HG03469 (cell line): ENCODE results near the gene ARHGAP26.

Experiments used
- ATAC-seq: cut with Tn5 transposase; IDR thresholded peaks from one replicate; pipeline ENCODE4 v1.9.1; 2021; ENCODE audit warnings: mild to moderate bottlenecking, moderate library complexity, moderate number of reproducible peaks; ENCODE audit not compliant: unreplicated experiment

The ARHGAP26 gene, protein sequence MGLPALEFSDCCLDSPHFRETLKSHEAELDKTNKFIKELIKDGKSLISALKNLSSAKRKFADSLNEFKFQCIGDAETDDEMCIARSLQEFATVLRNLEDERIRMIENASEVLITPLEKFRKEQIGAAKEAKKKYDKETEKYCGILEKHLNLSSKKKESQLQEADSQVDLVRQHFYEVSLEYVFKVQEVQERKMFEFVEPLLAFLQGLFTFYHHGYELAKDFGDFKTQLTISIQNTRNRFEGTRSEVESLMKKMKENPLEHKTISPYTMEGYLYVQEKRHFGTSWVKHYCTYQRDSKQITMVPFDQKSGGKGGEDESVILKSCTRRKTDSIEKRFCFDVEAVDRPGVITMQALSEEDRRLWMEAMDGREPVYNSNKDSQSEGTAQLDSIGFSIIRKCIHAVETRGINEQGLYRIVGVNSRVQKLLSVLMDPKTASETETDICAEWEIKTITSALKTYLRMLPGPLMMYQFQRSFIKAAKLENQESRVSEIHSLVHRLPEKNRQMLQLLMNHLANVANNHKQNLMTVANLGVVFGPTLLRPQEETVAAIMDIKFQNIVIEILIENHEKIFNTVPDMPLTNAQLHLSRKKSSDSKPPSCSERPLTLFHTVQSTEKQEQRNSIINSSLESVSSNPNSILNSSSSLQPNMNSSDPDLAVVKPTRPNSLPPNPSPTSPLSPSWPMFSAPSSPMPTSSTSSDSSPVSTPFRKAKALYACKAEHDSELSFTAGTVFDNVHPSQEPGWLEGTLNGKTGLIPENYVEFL

GRCh38 chr5:142769793-142770649, at the start of gene ARHGAP26:
Gene ARHGAP26 (plus strand): TSS chr5:142770377. CDS start chr5:142770762, 385 bp downstream.
- ATAC-seq, result peak; percentile 92

- no peak for ATAC-seq
Observed at GRCh38 chr5:142720641-142721271, 49.4 kb upstream of the ARHGAP26 start.

DNA sequence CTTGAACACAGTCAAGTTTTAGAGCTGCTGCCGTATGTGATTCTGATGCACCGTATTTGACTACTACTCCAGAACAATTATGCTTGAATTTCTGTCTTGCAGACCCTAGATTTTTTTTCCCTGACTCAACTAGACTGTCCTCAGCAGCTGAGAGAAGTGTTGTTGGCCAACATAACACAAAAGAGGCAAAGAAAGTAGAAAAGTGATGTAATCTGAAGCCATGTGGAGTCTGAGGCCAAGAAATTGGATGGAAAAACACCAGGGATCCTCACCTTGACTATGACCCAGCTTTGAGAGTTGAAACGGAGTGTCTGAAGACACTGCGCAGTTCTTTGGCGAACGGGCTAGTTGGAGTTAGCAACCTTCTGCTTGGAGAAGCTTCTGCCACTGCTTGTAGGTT, 48.0 kb upstream of the ARHGAP26 start:
- ATAC-seq, result no peak

- no peak for ATAC-seq
Observed at GRCh38 chr5:142722896-142723295, 47.3 kb upstream of the ARHGAP26 start.

DNA sequence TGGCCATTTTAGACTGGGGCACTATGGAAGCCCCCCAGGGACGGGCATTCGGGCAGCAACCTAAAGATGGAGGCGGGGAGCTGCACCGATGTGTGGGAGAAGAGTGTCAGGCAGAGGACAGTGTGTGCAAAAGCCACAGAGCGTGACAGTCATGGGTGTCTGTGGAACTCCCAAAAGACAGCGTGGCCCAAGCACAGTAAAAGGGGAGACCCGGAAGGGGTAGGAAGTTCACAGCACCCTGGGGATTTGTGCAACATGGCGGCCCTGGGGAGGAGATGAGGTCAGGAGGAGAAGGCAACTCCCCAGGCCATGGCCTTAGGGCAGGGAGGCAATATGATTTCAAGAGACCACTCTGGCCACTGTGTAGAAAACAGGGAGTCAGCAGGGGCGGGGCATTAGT, 45.4 kb upstream of the ARHGAP26 start:
- ATAC-seq, result no peak

DNA sequence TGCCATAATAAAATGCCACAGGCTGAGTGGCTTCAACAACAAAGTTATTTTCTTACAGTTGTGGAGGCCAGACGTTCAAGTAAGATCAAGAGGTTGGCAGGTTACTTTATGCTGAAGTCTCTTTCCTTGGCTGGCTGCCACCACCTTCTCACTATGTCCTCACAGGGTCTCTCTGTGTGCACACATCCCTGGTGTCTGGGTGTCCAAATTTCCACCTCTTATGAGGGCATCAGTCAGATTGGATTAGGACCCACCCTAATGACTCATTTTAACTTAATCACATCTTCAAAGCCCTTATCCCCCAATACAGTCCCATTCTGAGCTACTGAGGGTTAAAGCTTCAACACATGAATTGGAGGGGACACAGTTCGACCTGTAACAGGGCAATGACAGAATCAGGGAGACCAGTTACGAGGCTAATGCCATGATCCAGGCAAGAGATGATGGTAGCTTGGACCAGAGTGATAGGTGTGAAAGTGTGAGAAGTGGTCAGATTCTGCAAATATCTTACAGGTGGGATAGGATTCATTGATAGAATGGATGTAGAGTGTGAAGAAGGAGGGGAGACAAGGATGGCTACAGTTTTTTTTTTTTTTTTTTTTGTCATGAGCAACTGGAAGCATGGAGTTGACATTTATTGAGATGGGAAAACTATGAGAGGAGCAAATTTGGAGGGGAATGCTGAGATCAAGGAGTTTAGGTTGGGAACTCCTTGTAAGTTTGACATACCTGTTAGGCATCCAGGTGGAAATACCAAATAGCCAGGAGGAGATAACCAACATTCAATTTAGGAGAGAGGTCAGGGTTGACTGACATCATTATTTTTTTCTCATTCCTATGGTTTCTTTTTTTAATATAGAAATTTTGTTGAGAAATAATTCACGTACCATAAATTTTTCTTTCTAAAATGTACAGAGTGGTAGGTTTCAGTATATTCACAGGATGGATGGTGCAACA, 44.7 kb upstream of the ARHGAP26 start:
- ATAC-seq, result no peak

GRCh38 chr5:142726188-142726731, 43.9 kb upstream of the ARHGAP26 start:
- ATAC-seq, result no peak

DNA sequence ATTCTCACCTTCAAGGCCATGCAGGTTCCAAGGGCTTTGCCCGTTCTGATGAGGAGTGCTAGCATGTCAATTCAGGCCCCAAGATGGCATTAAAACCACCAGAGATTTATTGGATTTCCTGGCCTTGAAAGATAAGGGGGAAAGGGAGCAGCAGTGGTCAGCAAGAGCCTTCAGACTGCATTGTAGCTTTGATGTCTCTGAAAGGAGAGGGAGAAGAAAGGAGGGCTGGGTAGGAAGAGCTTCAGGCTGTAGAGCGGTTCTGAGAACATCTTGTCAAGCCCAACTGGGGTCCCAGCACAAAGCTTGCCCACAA, 42.5 kb upstream of the ARHGAP26 start:
- no peak for ATAC-seq

DNA sequence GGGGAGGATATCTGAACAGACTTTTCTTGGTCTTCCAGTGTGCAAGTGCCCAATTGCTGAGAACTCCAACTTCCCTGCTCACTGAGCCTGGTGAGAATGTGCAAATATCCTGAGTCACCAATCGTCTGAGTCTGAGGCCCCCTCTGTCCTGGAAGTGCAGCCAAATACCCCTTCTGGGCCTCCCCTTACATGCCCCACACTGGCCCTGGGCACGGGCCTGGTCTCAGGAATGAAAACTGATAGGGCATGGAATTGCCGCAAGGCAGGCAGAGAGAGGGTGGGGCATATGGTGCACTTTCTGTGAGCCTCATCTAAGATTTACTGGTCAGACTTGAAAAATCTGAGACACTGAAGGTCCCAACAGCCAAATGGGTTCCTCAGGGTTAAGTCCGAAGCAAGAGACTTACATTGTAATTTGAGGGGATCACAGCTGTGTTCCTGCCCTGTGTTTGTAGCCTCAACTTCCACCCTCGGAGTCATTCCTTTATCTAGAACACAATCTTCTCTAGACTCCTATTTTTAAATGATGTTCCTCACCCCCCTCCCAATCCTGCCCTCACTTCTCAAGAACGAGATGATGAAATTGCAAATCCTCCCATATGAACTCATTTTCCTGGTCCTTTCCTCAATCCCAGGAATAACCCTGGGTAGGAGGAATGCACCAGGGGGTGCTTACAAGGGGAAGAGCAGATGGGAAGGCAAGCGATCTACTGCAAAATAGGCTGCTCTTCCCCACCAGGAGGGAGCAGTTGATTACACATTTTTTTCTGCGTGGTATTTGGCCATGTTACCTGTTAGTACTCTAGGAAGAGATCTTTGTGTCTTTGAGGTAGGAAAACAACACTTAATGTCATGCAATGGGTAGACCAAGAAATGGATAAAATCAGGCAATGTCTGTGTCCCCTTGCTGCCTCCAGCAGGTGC, 34.6 kb upstream of the ARHGAP26 start:
- no peak for ATAC-seq

DNA sequence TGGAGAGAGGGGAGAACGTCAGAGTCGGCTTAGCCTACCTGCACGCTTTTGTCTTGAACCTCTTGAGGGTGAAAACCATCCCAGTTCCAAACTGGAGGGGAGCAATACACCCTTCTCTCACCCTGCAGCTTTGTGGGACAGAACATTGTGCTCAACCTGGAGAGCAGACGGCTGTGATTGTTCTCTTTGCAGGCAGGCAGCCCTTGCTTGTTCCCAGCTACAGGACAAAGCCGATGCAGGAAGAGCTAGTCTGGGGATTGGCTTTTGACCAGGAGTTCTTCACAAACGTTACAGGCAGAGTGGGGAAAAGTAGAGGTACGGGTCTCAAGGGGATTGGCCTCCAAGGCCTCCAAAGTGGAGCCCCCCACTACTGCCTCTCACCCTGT, 33.9 kb upstream of the ARHGAP26 start:
- ATAC-seq, result no peak

GRCh38 chr5:142737179-142737578, 33.0 kb upstream of the ARHGAP26 start:
- no peak for ATAC-seq

DNA sequence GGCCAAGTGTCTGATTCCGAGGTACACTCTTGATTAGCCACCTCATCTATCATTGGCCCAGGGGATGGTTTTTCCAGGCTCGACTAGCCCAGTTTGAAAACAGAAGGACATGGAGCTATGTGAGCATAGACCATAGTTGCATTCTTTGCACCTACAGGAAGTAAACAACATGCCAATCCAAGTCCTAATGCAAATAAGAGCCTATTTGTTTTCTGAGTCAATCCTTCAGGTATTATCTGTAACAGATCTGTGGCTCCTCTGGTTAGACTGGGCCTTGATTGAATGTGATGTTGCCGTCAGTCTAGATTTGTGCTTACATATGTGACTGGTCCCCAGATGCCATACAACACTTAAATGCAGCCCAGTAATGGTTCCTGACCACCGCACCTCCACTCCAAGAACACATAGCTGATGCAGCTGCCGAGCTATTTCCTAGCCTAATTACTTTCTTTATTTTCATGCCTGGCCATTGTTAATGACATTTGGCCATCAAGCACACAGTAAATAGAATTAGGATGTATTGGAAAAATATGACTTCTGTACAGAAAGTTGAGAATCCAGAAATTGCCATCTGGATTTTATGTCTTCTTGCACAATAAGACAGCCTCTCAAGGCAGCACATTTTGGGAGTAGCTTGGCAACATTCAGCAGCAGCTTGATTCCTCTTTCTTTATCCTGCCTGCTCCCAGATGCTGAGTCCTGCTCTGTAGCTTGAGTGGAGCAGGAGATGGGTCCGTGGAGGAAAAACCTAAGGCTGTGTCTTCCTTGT, 29.5 kb upstream of the ARHGAP26 start:
- ATAC-seq, result no peak

GRCh38 chr5:142743592-142744441, 26.4 kb upstream of the ARHGAP26 start:
- ATAC-seq, result no peak

- ATAC-seq, result no peak
Observed at GRCh38 chr5:142745268-142745667, 24.9 kb upstream of the ARHGAP26 start.

DNA sequence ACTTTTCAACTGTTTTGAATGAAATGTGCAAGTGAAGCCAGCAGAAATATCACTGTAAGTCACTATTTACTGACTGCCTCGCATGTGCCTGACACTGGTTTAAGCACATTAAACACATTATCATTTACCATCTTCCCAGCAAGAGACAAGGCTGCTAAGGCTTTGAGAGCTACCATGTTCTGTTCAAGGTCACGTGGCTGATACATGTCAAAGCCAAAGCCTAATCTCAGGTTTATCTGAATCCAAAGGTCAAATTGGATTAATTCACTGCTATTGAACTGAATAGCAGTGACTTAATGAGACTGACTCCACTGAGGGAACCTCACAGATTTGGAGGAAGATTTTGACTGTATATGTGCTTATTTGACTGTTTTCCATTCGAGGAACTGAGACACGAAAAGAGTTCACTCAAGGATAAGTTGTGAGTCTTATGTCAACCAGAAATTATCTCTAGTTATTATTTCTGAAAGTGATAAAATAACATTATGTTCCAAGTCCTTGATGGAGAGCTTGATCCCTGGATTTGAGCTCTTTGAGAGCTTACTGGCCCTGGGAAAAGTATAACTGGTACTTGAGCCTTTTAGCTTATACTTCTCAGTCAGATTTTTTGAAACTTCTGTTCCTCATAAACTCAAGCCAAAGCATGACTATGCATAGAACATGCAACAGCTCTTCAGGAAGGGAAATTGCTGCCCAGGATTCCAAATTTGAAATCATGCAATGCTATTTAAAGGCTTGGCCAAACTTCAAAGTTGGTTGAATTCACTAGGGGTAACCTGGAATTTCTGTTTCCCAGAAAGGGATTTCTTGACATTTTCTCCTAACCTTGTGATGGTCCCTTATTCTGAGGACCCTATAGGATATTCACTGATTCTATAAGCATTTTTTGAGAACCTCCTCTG, 23.4 kb upstream of the ARHGAP26 start:
- ATAC-seq, result no peak

- no peak for ATAC-seq
Observed at GRCh38 chr5:142748132-142748531, 22.0 kb upstream of the ARHGAP26 start.
